CD4-positive, alpha-beta T cell treated with Interleukin-17A for 4 hours (primary cell): Measurements from ENCODE around the gene SERINC5.
"Not testable (repeated sequence)": the region's sequence is repeated elsewhere in the genome, so short reads cannot be mapped to it uniquely, and the experiment has no call there.

Source experiments
- DNase-seq: peaks from one replicate; pipeline ENCODE4 v3.0.0-alpha.2; 2020; ENCODE audit warnings: mixed read lengths

Gene SERINC5

DNA sequence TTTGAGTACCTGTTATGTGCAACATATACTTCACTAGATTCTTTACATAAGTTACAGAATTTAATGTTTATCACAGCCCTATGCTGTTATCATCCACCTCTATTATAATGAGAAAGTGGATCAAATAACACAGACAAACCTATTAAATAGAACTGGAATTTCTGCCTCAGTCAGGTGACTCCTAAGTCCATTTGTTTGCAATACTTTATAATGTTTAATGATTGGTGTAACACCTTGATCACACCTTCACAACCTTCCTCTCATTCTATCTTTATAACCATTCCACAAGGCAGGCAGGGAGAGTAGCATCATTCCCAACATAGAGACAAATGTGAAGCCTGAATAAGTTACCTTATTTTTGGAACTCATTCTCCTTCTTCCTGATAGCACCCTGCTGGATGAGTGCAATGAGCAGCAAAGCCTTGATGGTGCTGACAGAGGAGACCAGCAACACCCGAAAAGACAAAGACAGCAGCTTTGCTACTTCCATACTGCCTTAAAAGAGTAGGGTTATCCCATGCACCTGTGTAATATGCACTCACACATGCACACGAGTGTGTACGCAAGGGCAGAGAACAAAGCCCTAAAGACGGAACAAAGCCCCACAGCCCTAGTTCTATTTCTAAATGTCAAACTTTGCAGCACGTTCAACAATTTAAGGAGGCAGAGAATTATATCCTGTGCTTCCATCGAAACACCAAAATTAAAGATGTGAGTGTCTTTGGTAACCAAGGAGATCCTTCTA lies 30.5 kb downstream of the SERINC5 start:
- DNase-seq = no peak

DNA sequence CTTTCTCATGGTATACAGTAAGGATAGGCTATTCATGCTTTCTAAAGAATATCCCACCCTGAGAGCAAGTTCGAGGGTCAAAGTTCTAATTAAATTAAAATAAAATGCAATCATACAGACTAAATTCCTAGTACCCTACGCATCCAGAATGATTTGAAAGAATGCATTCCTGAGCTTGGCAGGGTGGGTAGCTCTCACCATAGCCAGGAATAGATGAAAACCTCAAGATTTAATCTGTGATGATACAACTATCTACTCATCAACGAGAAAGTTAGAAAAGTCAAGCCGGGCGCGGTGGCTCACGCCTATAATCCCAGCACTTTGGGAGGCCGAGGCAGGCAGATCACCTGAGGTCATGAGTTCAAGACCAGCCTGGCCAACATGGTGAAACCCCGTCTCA lies 32.3 kb downstream of the SERINC5 start:
- no peak for DNase-seq

DNA sequence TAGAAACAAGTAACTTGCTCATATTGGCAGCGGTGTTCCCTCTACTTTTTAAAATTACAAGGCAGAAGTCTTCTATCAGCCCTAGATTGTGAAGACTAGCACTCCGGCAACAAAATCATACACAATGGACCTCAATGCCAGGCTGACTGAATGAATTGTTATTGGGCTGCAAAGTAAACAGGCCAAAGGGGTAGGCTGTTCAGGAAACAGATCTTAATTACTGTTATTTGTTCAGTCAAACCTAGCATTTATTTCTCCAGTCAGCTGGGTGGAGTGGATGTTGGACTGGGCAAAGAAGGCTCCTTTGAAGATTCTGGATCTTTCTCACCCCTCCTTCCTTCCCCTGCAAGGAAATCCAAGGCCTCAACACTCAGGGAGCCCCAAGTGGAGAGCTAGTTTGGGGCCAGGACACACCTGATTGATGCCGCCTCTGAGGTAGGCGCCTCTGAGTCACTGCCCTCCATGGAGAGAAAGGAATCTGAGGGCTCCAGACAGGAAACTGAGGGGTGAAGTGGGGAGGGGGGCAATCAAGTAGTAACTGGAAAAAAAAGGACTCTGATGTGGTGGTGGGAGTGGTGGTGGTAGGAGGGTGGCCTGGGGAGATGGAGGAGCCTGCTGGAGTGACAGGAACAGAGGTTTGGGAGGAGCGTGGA lies 35.5 kb downstream of the SERINC5 start:
- DNase-seq = peak; percentile 49

DNA sequence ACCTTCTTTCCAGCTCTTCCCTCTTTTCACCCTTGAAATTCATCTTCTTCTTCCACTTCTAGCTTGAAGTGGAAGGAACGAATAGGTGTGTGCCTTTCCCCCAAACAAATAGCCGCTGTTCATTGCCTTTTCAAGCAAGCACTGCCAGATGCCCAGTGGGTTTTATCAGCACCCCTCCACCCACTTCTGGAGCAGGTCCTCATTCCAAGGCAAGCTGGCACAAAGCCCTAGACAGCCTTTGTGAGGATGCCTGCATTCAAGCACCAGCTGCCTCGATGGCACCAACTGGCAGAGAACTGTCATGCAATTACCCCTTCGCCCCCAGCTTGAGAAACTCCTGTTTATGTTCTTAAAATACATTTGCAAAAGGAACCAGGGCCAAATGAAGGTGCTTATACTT lies 36.5 kb downstream of the SERINC5 start:
- no peak for DNase-seq

DNA sequence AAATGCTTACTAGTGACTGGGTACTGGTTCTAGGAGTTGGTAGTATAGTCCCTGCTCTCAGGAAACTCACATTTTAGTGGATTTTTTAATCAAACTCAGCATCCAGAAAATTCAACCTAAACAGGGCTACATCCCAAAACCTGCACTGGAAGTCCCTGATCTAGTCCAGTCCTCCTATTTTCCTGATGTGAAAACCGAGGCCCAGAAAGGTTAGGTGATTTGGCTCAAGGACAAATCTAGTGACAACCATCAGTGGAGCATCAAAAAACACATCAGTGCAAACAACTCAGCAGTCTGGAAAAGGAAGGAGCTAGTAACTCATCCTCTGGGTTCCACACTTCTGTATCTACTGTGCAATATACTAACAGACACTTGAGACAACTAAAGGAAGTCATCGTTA lies 38.2 kb downstream of the SERINC5 start:
- DNase-seq = no peak

DNA sequence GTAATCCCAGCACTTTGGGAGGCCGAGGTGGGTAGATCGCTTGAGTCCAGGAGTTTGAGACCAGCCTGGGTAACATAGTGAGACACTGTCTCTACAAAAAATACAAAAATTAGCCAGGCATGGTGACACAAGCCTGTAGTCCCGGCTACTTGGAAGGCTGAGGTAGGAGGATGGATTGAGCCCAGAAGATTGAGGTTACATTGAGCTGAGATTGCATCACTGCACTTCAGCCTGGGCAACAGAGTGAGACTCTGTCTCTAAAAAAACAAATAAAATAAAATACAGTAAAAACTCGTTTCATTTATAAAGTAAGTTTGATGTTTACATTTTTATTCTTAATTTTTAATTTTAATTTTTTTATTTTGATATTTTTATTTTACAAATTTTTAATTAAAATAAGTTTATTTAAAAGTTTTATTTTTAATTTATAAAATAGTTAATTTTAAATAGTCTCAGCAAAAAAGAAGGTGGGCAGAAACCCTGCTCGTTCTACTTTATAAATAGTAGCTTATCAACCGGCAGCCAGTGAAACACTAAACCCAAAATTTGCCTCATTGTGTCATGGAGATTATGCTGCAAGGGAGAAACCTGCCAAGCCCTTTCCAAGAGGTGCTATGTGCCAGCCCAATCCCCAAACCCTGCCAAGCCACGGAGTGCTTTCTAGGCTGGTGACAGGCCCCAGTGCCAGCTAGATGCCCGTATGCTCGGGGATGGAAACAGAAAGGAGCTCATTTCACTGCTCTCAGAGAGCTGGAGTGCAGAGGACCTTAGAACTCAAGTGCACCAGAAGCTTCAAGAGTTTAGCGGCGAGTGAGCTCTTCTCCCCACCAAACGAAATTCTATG lies 38.9 kb downstream of the SERINC5 start:
- DNase-seq = no peak

DNA sequence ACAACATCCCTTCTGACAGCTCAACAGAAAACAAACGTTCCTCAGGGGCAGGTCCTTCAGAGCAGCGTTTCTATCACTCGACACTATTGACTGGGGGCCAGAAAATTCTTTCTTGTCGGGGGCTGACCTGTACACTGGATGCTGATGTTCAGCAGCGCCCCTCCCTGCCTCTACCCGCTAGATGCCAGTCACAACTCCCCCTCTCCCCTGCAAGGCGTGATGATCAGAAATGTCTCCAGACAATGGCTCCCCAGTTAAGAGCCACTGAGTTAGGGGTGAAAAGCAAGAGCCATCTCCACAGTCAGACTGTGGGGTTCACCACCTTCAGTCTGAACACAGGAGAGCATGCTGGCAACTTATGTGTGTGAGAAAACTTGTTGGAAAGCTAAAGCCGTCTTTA lies 39.8 kb downstream of the SERINC5 start:
- DNase-seq = no peak

DNA sequence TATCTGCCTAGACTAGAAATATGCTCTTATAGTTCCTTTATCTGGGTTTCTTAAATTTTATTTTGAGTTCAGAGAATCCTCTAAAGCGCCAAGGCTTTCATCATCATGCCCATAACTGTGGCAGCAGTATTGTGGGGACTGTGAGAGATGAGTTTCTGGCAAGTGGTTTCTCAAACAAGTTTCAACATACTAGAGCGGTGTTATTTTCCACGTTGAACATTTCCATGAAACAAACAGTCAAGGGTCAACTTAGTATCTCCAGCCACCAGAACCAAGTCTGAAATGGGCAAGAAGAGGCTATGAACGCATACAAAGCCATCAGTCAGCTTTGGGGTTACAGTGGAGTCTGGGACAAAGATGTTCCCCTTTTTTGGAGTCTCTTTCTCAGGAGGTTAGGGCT lies 40.3 kb downstream of the SERINC5 start:
- DNase-seq = no peak

DNA sequence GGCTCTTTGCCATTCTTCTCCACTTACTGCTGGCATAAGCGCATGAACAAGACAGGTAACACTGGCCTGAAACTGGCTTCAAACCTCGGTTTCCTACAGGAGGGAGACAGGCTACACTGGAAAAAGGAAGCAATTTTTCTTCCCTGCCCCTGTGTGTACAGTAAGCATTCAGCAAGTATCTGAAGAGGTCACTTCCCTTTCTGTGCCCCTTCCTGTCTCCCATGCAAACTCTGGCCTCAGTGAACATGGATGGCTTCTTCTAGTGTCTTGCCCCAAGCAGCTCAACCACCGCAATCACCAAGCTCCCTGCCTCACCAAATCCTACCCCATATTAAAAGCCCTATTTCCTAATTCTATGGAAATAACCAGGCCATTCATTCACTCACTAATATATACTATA lies 42.4 kb downstream of the SERINC5 start:
- DNase-seq = no peak

DNA sequence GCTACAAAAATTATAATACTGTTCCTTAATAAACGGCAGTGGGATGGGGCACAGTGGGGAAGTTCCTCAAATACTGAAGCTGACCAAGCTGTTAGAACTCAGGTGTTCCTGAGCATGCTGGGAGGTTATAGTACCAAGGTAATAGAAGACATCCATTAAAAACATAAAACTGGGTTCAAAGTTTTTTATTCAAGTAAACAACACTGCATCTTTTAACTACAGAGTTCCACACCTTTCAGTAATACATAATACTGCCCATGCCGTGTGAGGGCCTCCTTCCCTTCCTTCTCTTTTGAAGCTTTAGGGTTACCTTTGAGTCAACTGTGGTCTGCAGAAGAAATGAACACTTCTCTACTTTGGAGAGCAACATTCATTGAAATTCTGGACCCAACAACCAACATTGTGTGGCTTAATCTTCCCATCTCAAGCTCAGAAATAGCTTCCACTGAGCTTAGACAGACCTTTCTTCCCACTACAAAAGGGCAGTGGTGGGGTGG lies 43.6 kb downstream of the SERINC5 start:
- DNase-seq = no peak

DNA sequence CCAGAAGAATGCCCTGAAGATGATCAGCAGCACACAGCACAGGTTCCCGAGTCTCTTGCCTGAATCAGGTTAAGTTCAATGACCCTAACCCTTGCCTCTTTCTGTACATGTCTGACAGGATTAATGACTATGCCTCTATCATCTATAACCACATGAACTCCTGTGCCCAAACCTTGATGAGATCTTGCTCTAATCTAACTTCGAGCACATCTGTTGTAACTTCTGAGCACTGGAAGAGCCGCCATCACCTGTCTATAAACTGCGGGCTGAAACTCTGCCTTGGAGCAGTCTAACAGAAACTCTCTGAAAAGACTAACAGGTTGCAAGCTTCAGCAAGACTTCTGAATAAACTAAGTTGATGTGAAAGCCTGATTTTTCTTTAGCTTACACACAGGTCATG lies 44.5 kb downstream of the SERINC5 start:
- DNase-seq = no peak

DNA sequence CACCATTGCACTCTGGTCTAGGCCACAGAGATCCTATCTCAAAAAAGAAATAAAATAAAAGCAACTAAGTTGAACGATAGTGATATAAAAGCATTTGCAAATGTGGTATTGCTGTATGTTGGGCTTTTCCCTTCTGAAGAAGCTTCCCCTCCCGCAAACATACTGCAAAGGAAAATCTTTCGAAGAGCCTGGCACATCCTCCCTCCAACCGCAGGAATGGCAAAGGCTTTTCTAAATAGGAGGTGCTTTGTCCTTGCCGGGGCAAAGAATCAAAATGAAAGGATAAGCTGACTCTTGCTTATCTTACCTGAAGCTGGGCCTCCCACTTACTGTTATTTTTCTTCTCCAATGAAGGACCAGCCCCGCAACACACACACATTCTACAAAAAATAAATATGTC lies 45.8 kb downstream of the SERINC5 start:
- no peak for DNase-seq

DNA sequence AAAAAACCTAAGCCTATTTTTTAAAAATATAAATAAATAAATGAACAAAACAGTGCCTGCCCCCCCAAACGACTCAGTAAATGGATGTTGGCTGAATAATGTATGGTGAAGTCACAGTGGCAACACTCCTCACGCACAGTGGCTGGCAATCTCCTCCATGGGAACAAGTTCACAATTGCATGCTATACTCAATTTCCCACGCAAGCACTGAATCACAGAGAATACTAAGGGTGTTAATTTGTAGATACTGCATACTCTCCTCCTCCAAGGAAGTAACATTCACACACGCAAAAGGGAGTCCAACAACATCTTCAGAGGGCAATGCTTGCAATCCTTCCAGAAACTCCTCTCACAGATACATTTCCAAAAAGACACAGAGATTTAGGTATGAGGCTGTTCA lies 47.5 kb downstream of the SERINC5 start:
- DNase-seq = no peak

DNA sequence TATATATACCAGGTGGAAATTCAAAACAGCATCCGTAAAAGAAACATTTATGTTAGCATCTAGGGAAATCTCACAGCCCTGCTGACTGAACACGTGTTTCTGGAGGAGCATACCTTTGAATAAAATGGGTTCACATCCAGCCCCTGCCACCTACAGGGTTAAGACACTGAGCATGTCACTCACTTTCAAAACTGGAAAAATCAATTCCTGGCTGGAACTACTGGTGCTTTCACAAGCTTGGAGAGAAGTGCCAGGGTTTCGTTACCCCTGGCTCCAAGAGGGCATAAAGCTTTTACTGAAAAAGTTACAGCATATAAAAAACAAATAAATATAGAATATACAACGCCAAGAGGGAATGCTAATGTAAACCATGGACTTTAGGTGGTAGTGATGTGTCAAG lies 48.0 kb downstream of the SERINC5 start:
- DNase-seq = no peak

DNA sequence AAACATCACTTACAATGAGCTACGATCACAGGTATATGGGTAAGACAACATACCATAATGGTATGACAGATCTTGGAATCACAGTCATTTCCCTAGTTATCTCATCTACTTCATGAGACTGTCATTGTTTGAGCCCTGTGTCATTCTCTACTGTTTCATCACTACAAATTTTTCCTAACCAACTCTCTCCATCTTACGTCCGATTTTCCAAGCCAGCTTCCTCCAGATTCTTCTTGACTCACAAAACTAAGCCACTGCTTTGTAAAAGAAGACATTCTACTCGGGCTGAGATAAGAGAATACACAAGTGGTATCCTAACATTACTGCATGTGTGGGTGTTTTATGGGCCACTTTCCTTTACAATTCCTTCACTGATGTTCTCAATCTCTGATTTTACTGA lies 49.6 kb downstream of the SERINC5 start:
- DNase-seq = no peak

DNA sequence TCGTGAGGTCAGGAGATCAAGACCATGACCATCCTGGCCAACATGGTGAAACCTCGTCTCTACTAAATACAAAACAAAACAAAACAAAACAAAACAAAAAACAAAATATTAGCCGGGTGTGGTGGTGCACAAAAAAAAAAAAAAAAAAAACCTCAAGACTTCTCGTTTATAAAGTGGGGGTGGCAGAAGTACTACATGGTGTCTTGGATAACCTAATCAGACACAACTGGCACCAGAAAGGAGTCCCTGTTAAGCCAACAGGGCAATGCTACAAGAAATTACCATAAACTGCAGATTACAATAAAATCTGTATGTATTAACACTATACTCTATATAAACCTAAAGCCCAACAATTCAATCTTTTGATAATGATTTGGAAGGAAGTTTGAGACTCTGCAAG lies 50.0 kb downstream of the SERINC5 start:
- no peak for DNase-seq

DNA sequence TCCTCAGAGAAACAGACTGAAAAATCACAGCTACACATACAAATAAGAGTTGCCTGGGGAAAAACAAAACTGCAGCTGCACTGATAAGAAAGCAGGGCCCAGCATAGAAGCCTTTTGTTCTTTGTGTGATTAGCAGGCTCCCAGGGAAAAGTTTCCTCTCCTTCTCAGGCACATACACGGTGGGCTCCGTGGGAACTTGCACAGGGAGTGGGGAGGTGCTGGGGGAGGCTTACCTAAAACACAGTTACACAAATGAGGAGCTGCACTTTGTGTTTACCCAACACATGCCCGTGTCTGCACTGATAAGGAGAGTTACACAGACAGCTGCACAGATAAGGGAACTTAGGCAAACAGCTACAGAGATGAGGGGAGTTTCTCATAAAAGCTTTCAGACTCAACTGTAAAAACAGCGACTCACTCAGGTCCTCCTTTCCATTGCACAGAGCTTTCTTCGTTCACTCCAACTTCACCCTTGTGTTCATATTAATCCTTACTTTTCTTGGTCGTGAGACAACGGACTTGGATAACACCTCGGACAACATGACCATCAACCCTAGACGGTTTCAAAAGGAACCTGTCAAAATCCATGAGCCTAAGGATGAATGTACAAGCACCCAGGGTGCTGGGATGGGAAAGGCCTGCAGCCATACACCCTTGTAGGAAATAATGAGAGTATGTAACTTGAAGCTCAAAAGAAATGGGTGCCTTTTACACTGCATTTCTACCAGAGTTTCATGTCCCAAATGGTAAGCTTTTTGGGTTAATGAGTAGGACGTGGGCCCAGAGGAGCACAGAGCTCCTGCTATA lies 50.8 kb downstream of the SERINC5 start:
- DNase-seq = no peak

DNA sequence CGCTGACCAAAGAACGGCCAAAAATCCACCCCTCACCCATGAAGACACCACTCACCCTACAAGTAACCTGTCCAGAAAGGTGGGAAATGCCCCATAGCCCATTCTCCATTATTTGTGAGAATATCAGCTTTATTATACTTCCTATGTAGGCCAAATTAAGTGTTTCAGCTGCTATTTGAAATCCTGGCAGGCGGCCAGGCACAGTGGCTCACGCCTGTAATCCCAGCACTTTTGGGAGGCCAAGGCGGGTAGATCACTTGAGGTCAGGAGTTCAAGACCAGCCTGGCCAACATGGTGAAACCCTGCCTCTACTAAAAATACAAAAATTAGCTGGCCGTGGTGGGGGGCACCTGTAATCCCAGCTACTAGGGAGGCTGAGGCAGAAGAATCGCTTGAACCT lies 54.1 kb downstream of the SERINC5 start:
- DNase-seq = not testable (repeated sequence)

DNA sequence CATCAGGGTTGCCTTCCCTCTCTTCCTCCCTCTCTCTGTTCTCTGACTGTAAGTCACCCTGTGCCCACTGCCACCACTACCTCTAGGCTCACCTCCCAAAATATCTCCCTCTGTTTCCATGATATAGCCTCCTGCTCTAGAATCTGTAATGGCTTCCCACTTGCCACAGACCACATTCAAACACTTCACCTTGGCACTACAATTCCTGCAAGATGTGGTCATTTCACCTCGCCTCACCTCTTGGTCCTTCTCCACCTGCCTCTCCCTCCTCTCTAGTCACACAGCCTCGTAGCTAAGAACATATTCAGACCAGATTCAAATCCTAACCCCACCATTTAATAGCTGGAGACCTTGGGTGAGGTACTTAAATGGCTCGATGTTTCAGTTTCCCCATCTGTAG lies 56.9 kb downstream of the SERINC5 start:
- DNase-seq = no peak

DNA sequence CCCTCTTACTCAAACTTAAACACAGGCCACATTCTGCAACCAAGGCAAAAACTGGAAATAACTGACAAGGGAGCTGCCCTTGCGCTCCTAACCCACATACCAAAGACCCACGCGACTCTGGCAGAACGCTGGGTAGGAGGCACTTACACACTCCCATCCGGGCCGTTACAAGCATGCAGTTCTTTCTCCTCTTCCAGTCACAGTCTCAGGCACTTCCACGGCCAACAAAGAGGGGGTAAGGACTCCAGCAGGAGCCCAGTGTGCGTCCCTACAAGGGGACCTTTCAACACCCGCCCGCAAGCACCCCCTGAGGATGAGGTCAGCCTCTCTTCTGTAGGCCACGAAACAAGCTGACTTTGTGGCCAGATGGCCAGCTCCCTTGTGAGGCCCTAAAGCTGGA lies 57.4 kb downstream of the SERINC5 start:
- peak; percentile 24 for DNase-seq

DNA sequence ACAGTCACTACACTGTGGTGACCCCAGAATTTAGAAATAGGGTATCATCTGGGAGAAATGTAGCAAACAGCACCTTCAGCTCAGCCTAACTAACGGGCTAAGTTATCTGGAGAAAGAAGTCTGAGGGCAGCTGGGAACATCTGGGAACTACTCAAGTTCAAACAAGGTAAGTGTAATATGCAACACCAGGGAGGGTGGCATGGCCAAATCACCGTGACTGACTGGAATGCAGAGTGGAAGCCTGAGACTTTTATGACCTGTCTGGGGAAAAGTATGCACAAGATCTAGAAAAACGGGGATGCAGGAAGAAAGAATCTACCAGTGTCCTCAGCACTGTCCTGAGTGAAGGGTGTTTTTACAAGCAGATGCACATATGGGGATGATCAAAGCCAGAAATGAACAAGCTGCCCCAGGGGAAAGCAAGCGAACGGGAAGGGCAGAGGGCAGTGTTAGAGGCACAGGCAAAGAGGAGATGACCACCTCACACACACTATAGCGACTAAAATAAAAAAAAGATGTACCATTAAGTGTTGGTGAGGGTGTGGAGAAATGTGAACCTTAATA lies 59.9 kb downstream of the SERINC5 start:
- DNase-seq = no peak

DNA sequence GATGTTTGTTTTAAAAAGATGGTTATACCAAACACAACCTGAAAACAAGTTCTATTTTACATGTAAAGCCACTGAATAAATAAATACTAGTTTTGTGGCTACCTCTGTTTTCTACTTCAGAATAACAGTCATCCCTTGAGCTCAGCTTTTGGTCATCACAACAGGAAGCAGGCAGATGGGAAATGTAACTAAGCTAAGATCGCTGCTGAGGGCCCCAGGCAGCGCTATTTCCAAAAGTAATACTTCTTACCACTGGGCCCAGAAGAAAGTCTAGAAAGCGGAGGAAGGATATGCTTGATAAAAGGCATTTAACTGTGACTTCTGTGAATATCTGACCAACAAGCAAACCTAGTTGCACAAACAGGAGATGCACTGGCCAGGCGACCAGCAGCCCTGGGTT lies 61.4 kb downstream of the SERINC5 start:
- DNase-seq = peak; percentile 37

DNA sequence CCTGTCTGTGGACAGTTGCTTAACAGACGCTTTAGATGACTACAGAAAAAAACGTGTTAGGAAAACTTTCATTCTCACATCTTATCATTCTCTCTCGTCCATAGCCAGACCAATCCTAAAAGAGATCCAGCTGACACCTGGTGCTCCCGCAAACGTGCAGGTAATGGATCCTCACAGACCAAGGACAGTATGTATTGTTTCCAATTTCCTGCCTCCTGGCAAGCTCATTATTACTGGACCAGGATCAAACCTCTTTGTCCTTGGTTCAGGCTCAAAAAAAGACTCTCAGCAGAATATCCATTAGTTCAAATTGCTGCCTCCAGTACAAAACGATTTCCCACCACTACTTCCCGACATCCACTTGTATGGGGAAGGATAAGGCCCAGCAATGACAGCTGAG lies 62.4 kb downstream of the SERINC5 start:
- DNase-seq = no peak
